Caki2 (cell line): Measurements from ENCODE around the gene PP2D1. TPM values are rescaled to one million over a fixed set of nuclear protein-coding genes. Genes with fewer than 3 reads are reported as not detected.
"Not testable (repeated sequence)": the region's sequence is repeated elsewhere in the genome, so short reads cannot be mapped to it uniquely, and the experiment has no call there.

Experiments used
- DNase-seq: peaks from one replicate; pipeline ENCODE4 v3.0.0-alpha.2; 2015; ENCODE audit warnings: low read depth
- in situ Hi-C: cut with HindIII; loops from 2 replicates; pipeline ENCODE4 v1.10.0; 2016; ENCODE audit warnings: low sequenced_read_pairs, low pct_unique_long_range_greater_than_20kb, mixed read lengths
- total RNA-seq: library from RNA; depleted of rRNA; stranded (reverse); fragments of >200 nt; shearing (Covaris generic); gene quantifications from 2 replicates; pipeline ENCODE4 v1.2.3, GENCODE V29; 2014; ENCODE audit warnings: low replicate concordance

PP2D1 gene
- total RNA-seq, 1 experiment from 2014 or later: not detected

- in situ Hi-C loops: no loop called here
- no peak for DNase-seq
Observed at GRCh38 chr3:20043396-20043795, 31.3 kb upstream of the PP2D1 start.

- no peak for DNase-seq
- in situ Hi-C loops: no loop called here
Observed at GRCh38 chr3:20042331-20042730, 30.3 kb upstream of the PP2D1 start.

GRCh38 chr3:20041197-20041780 is 29.2 kb upstream of the PP2D1 start:
- DNase-seq: peak; percentile 53
- in situ Hi-C loops: no loop called here

GRCh38 chr3:20040548-20041196 is 28.6 kb upstream of the PP2D1 start:
- in situ Hi-C loops: no loop called here

GRCh38 chr3:20039765-20040547 is 27.9 kb upstream of the PP2D1 start, which contains the start of gene KAT2B:
Gene KAT2B, plus strand, starts transcription at chr3:20040446. Its CDS starts 32 bp downstream, at chr3:20040478.
- peak; percentile 63 for DNase-seq
- in situ Hi-C loops: no loop called here

More at GRCh38 chr3:20040548-20041196, 28.6 kb upstream of the PP2D1 start:
- peak; percentile 50 for DNase-seq

GRCh38 chr3:20039466-20039764 is 27.4 kb upstream of the PP2D1 start:
- DNase-seq: no peak
- in situ Hi-C loops: no loop called here

- in situ Hi-C loops: no loop called here
- DNase-seq: no peak
Observed at GRCh38 chr3:20038699-20039465, 26.8 kb upstream of the PP2D1 start.

GRCh38 chr3:20037255-20037996 is 25.4 kb upstream of the PP2D1 start:
- in situ Hi-C loops: no loop called here
- DNase-seq: no peak

- no peak for DNase-seq
- in situ Hi-C loops: no loop called here
Observed at GRCh38 chr3:20035019-20035418, 23.0 kb upstream of the PP2D1 start.

GRCh38 chr3:20031939-20032338 is 19.9 kb upstream of the PP2D1 start:
- DNase-seq, in situ Hi-C loops: not testable (repeated sequence)

- in situ Hi-C loops: no loop called here
- DNase-seq: no peak
Observed at GRCh38 chr3:20028905-20029331, 16.9 kb upstream of the PP2D1 start.

- no peak for DNase-seq
- in situ Hi-C loops: no loop called here
Observed at GRCh38 chr3:20027136-20027535, 15.1 kb upstream of the PP2D1 start.

GRCh38 chr3:20023623-20024405 is 11.8 kb upstream of the PP2D1 start:
- DNase-seq: no peak
- in situ Hi-C loops: no loop called here

- in situ Hi-C loops: no loop called here
Observed at GRCh38 chr3:20022954-20023622, 11.0 kb upstream of the PP2D1 start.

GRCh38 chr3:20016076-20016475 is 4.0 kb upstream of the PP2D1 start:
- in situ Hi-C loops, DNase-seq: not testable (repeated sequence)

More at GRCh38 chr3:20022954-20023622, 11.0 kb upstream of the PP2D1 start:
- no peak for DNase-seq

GRCh38 chr3:20015525-20015924 is 3.5 kb upstream of the PP2D1 start:
- DNase-seq: no peak
- in situ Hi-C loops: no loop called here

- no peak for DNase-seq
- in situ Hi-C loops: no loop called here
Observed at GRCh38 chr3:20013396-20013795, 1.3 kb upstream of the PP2D1 start.
